Right kidney (tissue), 1 donor: ENCODE data around the gene NPEPPS.

Experiments
- DNase-seq: peaks from one replicate; pipeline ENCODE4 v3.0.0-alpha.2; 2016

The NPEPPS gene

GRCh38 chr17:47665655-47666054 lies 134.7 kb downstream of the NPEPPS start:
- DNase-seq = no peak

GRCh38 chr17:47669081-47669480 lies 138.2 kb downstream of the NPEPPS start:
- no peak for DNase-seq

DNA sequence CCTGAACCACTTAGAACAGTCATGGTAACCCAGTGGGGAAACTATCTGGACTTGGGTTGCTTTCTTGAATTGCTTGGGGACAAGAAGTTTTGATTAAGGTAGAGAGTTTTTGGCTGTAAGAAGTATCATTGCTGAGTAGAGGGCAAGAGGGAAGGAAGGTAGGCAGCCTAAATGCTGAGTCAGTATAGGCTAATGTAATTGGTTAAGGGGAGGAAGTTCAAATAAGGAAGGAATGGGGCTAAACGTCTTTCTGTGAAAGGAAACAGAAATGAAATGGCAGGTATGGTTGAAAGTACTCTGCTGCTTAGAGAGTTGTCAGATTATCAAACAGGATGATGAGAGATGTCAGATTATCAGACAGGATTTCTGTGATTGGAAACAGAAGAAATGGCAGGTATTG lies 139.2 kb downstream of the NPEPPS start:
- DNase-seq = no peak
